ENCODE results near the gene PADI1. TPM values are rescaled to one million over a fixed set of nuclear protein-coding genes. Genes with fewer than 3 reads are reported as not detected.

PADI1 gene
- total and polyA plus RNA-seq, 2 donors (not counting 1 experiment from before 2014, with no cell fraction given) = not detected

DNA sequence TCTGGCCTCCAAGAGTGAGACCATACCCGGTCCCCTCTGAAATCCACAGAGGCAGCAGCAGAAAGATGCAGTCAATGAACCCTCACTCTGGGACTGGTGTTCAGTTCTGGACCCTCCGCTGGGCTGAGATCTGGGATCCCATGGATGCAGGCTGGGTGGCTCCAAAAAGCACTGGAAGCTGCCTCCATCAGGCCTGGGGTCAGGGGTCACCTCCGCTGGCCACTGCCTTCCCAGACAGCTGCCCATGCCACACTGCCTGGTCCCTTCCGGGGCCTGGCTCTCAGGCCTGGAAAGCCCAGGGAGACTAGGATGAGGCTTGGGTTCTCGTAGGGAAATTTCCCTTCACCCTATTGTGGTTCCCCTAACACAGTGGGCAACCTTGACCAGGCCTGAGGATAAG is 81.7 kb downstream of the PADI1 start:
- Mint-ChIP-seq H3K4me1 (peaks cover 4% of the 10 kb centered on the region), H3K4me3 (no peak overlapping the region), H3K27me3 (peaks cover 20% of the 10 kb centered on the region), H3K27ac (no peak overlapping the region), H3K9me3 (ENCODE audit: insufficient read depth) (no peaks in the 10 kb centered on the region)
- 98% methylated on average over 4 of the region's 5 CpGs for WGBS (ENCODE audit: insufficient coverage)
- Histone ChIP-seq H3K36me3 (replicated peaks in 1 of 2; ENCODE audit: control extremely low read depth in 1 of 2, control insufficient read depth in 1 of 2, extremely low read depth in 1 of 2, insufficient read depth in 2 of 2, low read length in 1 of 2) (no peaks in the 10 kb centered on the region), H3K9ac (ENCODE audit: low read length) (no peak overlapping the region), H2AFZ (ENCODE audit: insufficient read depth, low read depth, low read length, poor library complexity, severe bottlenecking) (no peak overlapping the region), H3K4me2 (replicated peaks; ENCODE audit: low read depth, low read length, poor library complexity, severe bottlenecking) (no peak overlapping the region), H3K9me3 (ENCODE audit: control extremely low read depth in 1 of 3, control insufficient read depth in 2 of 3, insufficient read depth in 1 of 3, low read length in 2 of 3) (no peaks in the 10 kb centered on the region), H3K79me2 (ENCODE audit: control insufficient read depth, insufficient read depth, low read length) (no peaks in the 10 kb centered on the region), H4K20me1 (ENCODE audit: control insufficient read depth, insufficient read depth, low read length, poor library complexity, severe bottlenecking) (no peaks in the 10 kb centered on the region), H3K27me3 (replicated peaks in 1 of 4; ENCODE audit: control extremely low read depth in 1 of 4, control insufficient read depth in 3 of 4, insufficient read depth in 4 of 4, low read length in 3 of 4) (peaks cover 0 to 19% (median 5%) of the 10 kb centered on the region in 4 experiments), H3K4me3 (ENCODE audit: control extremely low read depth in 1 of 5, extremely low read depth in 1 of 5, insufficient read depth in 1 of 5, low read depth in 2 of 5, low read length in 4 of 5) (no peak overlapping the region), H3K27ac (ENCODE audit: low read length in 2 of 2) (no peak overlapping the region), H3K4me1 (ENCODE audit: control insufficient read depth in 2 of 2, insufficient read depth in 2 of 2, low read length in 2 of 2) (no peaks in the 10 kb centered on the region)
- TF ChIP-seq, protein P1, sequence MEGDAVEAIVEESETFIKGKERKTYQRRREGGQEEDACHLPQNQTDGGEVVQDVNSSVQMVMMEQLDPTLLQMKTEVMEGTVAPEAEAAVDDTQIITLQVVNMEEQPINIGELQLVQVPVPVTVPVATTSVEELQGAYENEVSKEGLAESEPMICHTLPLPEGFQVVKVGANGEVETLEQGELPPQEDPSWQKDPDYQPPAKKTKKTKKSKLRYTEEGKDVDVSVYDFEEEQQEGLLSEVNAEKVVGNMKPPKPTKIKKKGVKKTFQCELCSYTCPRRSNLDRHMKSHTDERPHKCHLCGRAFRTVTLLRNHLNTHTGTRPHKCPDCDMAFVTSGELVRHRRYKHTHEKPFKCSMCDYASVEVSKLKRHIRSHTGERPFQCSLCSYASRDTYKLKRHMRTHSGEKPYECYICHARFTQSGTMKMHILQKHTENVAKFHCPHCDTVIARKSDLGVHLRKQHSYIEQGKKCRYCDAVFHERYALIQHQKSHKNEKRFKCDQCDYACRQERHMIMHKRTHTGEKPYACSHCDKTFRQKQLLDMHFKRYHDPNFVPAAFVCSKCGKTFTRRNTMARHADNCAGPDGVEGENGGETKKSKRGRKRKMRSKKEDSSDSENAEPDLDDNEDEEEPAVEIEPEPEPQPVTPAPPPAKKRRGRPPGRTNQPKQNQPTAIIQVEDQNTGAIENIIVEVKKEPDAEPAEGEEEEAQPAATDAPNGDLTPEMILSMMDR (IDR thresholded peaks at IDR 0.05) = no peak
- no peak for TF ChIP-seq EZH2 (IDR thresholded peaks at IDR 0.05; ENCODE audit: borderline replicate concordance, insufficient read depth, low read depth, low read length, poor library complexity, severe bottlenecking)
- ATAC-seq (ENCODE audit: low read depth) = no peak
- no peak for DNase-seq
- intact Hi-C loops (cut with micrococcal nuclease) = no loop called here
- ChIA-PET CTCF (interaction anchor here (1.2 kb wide), 1 partner anchor 354 kb away, joined by 4 read pairs; no protein-coding TSS in a partner anchor), POLR2A (no interaction called here)

DNA sequence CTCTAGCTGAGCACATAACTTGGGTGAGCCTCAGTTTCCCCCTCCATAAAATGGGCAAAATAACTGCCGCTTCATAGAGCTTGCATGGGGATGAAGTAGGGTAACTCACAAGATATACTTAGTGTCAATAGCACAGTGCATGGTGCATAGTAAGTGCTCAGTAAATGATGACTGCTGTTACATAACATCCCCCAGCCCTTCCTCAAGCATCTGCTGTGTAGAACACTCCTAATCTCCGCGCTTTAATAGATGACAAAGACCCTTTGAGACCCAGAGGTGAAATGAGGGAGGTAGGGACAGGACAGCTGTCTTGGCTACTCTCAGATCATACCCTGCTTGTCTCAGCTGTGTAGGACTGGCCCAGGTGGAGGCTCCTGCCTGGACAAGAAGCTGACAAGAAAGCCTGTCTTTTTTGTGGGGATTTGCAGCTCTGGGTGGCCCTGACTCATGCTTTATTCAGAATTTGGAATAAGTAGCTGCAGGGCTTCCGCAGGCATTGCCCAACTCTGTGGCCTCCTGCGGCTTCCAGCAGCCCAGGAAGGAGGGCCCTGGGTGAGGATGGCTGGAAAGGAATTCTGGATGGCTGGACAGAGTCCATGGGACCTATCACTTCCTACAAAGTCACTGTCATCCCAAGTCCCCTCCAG is 82.3 kb downstream of the PADI1 start:
- no peak overlapping the region for H3K4me2 ChIP-seq (replicated peaks; ENCODE audit: low read depth, low read length, poor library complexity, severe bottlenecking)
- peaks cover 17% of the 10 kb centered on the region for H3K27me3 Mint-ChIP-seq
- TF ChIP-seq, protein P1 (IDR thresholded peaks at IDR 0.05) = no peak
- no peak for TF ChIP-seq EZH2 (IDR thresholded peaks at IDR 0.05; ENCODE audit: borderline replicate concordance, insufficient read depth, low read depth, low read length, poor library complexity, severe bottlenecking)

More for the DNA sequence above, 82.3 kb downstream of the PADI1 start:
- ChIA-PET CTCF (interaction anchor here (1.2 kb wide), 1 partner anchor 354 kb away, joined by 4 read pairs; no protein-coding TSS in a partner anchor), POLR2A (no interaction called here)
- no peaks in the 10 kb centered on the region for H3K36me3 ChIP-seq (replicated peaks in 1 of 2; ENCODE audit: control extremely low read depth in 1 of 2, control insufficient read depth in 1 of 2, extremely low read depth in 1 of 2, insufficient read depth in 2 of 2, low read length in 1 of 2)
- Mint-ChIP-seq H3K4me3 (no peak overlapping the region), H3K9me3 (ENCODE audit: insufficient read depth) (no peaks in the 10 kb centered on the region), H3K4me1 (no peaks in the 10 kb centered on the region), H3K27ac (no peak overlapping the region)
- no peaks in the 10 kb centered on the region for H3K79me2 ChIP-seq (ENCODE audit: control insufficient read depth, insufficient read depth, low read length)
- intact Hi-C loops (cut with micrococcal nuclease) = no loop called here
- no peak overlapping the region for H2AFZ ChIP-seq (ENCODE audit: insufficient read depth, low read depth, low read length, poor library complexity, severe bottlenecking)
- WGBS (ENCODE audit: insufficient coverage) = no CpG with 5 or more reads among the region's 5 CpGs
- H3K9me3 ChIP-seq (ENCODE audit: control extremely low read depth in 1 of 3, control insufficient read depth in 2 of 3, insufficient read depth in 1 of 3, low read length in 2 of 3) = no peaks in the 10 kb centered on the region
- no peak overlapping the region for H3K9ac ChIP-seq (ENCODE audit: low read length)
- no peaks in the 10 kb centered on the region for H3K4me1 ChIP-seq (ENCODE audit: control insufficient read depth in 2 of 2, insufficient read depth in 2 of 2, low read length in 2 of 2)
- peaks cover 0 to 19% (median 5%) of the 10 kb centered on the region in 4 experiments for H3K27me3 ChIP-seq (replicated peaks in 1 of 4; ENCODE audit: control extremely low read depth in 1 of 4, control insufficient read depth in 3 of 4, insufficient read depth in 4 of 4, low read length in 3 of 4)
- H3K4me3 ChIP-seq (ENCODE audit: control extremely low read depth in 1 of 5, extremely low read depth in 1 of 5, insufficient read depth in 1 of 5, low read depth in 2 of 5, low read length in 4 of 5) = no peak overlapping the region
- H3K27ac ChIP-seq (ENCODE audit: low read length in 2 of 2) = no peak overlapping the region
- no peaks in the 10 kb centered on the region for H4K20me1 ChIP-seq (ENCODE audit: control insufficient read depth, insufficient read depth, low read length, poor library complexity, severe bottlenecking)
- ATAC-seq (ENCODE audit: low read depth) = no peak
- no peak for DNase-seq

Measured in B cell (primary cell).